HG02763 (cell line): ENCODE results near the gene CHMP2A.
A peak's percentile ranks its signal among the peaks of the same experiment; 100 is the strongest.
"Not testable (repeated sequence)": the region's sequence is repeated elsewhere in the genome, so short reads cannot be mapped to it uniquely, and the experiment has no call there.

ENCODE experiments used
- ATAC-seq: cut with Tn5 transposase; IDR thresholded peaks from one replicate; pipeline ENCODE4 v1.9.1; 2021; ENCODE audit warnings: mild to moderate bottlenecking, moderate library complexity; ENCODE audit not compliant: unreplicated experiment

The CHMP2A gene

DNA sequence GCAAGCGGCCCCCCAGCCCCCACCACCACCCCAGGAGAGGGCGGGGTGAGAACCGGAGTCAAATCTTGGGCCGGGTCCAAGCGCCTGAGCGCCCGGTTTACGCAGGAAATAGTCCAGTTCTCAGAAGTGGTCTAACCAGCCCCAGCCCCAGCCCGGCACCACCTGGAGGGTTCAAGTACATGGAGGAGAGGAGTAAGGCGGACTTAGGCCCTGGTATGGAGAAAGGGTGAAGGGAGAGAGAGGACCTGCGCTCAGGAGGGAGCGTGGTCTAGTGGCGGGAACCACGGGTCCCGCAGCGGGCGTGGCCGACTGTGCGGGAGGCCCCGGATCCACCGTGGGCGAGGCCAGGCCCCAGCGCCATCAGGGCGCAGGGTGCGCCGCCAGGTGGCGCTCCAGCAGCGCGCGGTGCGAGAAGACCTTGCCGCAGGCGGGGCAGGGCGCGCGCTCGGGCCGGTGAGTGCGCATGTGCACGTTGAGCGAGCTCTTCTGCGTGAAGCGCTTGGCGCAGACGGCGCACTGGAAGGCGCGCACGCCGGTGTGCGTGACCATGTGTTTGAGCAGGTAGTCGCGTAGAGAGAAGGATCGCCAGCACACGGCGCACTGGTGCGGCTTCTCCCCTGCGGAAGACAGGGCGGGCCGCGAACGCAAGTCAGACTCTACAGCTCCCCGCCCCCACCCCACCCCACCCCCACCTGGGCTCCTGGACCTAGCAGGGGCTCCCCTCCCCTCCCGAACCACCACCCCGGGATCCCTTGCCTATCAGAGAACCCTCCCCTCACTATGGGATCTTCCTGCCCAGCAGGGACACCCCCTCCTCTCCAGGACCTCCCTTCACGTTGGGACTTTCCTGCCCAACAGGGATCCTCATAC, 41.0 kb downstream of the CHMP2A start:
- ATAC-seq = peak; percentile 72

DNA sequence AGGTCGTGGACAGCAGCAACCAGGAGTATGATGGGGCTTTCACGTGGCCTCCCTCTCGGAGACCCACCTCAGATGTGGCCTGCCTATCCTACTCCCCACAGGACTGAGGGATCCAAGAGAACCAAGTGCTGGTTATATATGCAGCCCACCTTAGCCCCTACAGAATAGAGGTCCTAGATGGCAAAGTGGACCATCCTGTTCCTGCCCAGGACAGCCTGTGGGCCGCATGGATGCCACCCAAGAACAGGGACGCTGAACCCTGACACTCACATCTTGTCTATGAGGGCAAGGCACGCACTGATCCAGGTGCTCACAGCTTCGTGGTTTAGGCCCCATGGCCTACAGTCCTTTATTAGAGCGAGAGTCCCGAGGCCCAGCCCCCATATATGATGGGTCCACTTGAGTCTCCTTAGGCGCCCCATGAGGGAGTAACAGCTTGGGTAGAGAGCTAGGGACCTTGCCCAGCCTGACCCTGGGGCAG, 41.7 kb downstream of the CHMP2A start:
- ATAC-seq = no peak

DNA sequence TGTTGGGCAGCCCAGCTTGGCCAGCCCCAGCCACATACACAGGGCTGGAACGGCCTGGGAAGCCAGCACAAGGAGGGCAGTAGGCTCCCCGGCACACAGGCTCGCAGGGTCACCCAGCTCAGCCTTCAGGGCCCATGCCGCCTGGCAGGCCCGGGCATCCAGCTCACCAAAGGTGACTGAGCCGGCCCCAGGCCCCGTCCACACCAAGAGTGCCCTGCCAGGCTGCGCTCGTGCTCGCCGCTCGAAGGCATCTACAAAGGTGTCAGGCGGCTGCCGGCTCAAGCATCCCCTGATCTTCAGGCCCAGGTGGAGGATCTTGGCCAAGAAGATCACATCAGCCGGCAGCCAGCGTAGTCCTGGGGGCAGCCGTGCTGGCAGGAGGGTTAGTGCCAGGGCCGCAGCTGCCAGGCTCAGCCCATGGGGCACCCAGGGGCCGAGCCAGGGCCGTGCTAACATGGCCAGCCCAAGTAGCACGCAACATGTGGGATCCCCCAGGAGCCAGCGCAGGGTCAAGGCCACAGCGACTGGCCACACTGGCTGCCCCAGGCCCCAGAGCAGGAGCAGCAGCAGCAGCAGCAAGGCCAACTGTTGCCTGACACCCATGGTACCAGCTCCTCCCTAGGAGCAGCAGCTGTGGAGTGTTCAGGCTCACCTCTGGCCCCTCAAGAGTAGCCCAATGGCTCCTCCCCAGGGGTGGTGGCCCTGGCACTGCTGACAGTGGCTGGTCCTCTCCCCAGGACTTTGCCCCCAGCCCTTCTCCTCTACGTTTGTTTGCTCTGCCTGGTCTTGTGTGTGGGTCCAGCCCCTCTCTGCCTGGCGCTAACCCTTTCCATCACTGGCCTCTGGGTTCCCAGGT, 43.3 kb downstream of the CHMP2A start, which contains the start of gene SLC27A5:
Gene SLC27A5 (minus strand): TSS at position 640 of the 856 bp plus-strand sequence. CDS start 37 bp downstream, at position 603.
- no peak for ATAC-seq

DNA sequence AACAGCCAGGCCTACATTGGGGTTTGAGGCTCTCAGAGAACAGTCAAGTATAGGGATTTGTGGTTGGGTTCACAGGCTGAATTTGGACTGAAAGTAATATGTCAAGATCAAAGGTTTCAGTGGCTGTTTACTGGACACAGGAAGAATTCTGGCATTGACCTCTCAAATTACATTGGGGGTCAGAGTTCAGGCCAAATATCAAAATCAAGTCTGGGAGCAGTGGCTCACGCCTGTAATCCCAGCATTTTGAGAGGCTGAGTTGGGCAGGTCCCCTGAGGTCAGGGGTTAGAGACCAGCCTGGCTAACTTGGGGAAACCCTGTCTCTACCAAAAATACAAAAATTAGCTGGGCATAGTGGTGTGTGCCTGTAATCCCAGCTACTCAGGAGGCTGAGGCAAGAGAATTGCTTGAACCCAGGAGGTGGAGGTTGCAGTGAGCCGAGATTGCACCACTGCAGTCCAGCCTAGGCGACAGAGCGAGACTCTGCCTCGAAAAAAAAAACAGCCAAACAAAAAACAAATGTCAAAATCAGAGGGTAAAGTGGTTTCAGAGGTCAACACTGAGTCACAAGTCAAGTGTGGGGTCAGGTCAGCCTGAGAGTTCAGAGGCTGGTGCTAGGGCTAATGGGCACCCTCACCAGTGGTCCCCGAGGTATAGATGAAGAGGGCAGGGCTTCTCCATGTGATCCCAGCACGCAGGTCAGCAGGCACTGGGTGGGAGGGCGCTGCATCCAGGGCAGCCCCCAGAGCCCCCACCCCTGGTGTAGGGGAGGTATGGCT, 44.6 kb downstream of the CHMP2A start:
- ATAC-seq = no peak

DNA sequence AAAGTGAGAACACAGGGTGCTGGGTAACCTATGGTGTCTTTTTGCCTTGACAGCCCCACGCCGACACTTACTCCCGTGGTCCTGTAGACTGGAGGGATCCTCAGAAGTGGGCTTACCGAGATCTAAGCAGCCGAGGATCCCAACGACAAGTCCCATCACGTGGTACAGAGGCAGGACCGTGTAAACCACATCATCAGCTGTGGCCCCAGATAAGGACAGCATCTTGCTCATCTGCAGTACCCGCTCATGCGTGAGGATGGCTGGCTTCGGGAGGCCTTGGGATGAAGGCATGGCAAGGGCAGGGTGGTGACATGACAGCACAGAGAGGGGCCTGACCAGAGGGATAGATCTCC, 45.2 kb downstream of the CHMP2A start:
- no peak for ATAC-seq

DNA sequence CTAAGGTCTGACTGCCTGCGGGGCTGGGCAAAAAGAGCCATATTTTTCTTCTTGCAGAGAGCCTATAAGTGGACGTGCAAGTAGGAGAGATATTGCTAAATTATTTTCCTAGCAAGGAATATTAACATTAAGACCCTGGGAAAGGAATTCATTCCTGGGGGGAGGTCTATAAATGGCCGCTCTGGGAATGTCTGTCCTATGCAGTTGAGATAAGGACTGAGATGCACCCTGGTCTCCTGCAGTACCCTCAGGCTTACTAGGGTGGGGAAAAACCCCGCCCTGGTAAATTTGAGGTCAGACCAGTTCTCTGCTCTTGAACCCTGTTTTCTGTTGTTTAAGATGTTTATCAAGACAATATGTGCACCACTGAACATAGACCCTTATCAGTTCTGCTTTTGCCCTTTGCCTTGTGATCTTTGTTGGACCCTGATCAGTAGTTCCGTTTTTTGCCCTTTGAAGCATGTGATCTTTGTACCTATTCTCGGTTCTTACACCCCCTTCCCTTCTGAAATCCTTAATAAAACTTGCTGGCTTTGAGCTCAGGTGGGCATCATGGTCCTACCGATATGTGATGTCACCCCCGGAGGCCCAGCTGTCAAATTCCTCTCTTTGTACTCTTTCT, 47.2 kb downstream of the CHMP2A start:
- not testable (repeated sequence) for ATAC-seq
